GM19328 (cell line): Measurements from ENCODE around the gene BTNL3.
"Not testable (repeated sequence)": the region's sequence is repeated elsewhere in the genome, so short reads cannot be mapped to it uniquely, and the experiment has no call there.

ENCODE experiments used
- ATAC-seq: cut with Tn5 transposase; IDR thresholded peaks from one replicate; pipeline ENCODE4 v1.9.1; 2021; ENCODE audit warnings: mild to moderate bottlenecking, moderate library complexity; ENCODE audit not compliant: unreplicated experiment

The BTNL3 gene

GRCh38 chr5:181045316-181045715 lies 56.7 kb downstream of the BTNL3 start:
- ATAC-seq, result no peak

GRCh38 chr5:181045857-181046256 lies 57.2 kb downstream of the BTNL3 start:
- ATAC-seq, result not testable (repeated sequence)

GRCh38 chr5:181047288-181047687 lies 58.6 kb downstream of the BTNL3 start:
- no peak for ATAC-seq

GRCh38 chr5:181047921-181048320 lies 59.3 kb downstream of the BTNL3 start:
- ATAC-seq, result no peak

GRCh38 chr5:181050016-181050415 lies 61.4 kb downstream of the BTNL3 start:
- ATAC-seq, result no peak

- ATAC-seq, result no peak
These were observed 63.4 kb downstream of the BTNL3 start for GRCh38 chr5:181051841-181052671.

GRCh38 chr5:181052672-181053487 lies 64.2 kb downstream of the BTNL3 start:
- ATAC-seq, result no peak

GRCh38 chr5:181053488-181054121 lies 65.0 kb downstream of the BTNL3 start:
- no peak for ATAC-seq

GRCh38 chr5:181054138-181054537 lies 65.5 kb downstream of the BTNL3 start:
- no peak for ATAC-seq

- ATAC-seq, result no peak
These were observed 66.3 kb downstream of the BTNL3 start for GRCh38 chr5:181054871-181055459.
